RWPE2 (cell line): ENCODE data around the gene PITPNC1.

Source experiments
- ATAC-seq: fragments of 200-7000 bp; cut with Tn5 transposase; 3 replicates; pipeline ENCODE4 v1.9.1; 2021; ENCODE audit warnings: low read depth
- DNase-seq: peaks from one replicate; pipeline ENCODE4 v3.0.0-alpha.2; 2020; ENCODE audit warnings: low spot score
- H3K27ac ChIP-seq: fragments of 450-650 bp; 2 replicates; pipeline ENCODE4 v1.5.1; 2017; ENCODE audit warnings: mild to moderate bottlenecking; ENCODE audit not compliant: poor library complexity, severe bottlenecking
- H3K27me3 ChIP-seq: fragments of 250-450 bp; sonication (Bioruptor Pico); 2 replicates; pipeline ENCODE4 v1.5.1; 2021; ENCODE audit warnings: mild to moderate bottlenecking, moderate library complexity; ENCODE audit not compliant: insufficient read depth, poor library complexity, severe bottlenecking
- H3K36me3 ChIP-seq: fragments of 250-450 bp; sonication (Bioruptor Pico); 2 replicates; pipeline ENCODE4 v1.5.1; 2020; ENCODE audit warnings: low read depth, mild to moderate bottlenecking, moderate library complexity
- H3K4me1 ChIP-seq: fragments of 250-450 bp; sonication (Bioruptor Pico); 2 replicates; pipeline ENCODE4 v1.5.1; 2021; ENCODE audit warnings: mild to moderate bottlenecking, moderate library complexity; ENCODE audit not compliant: insufficient read depth, poor library complexity, severe bottlenecking
- H3K4me3 ChIP-seq: fragments of 250-450 bp; sonication (Bioruptor Pico); 2 replicates; pipeline ENCODE4 v1.5.1; 2021; ENCODE audit warnings: mild to moderate bottlenecking, moderate library complexity; ENCODE audit not compliant: severe bottlenecking
- H3K9me3 ChIP-seq: fragments of 250-450 bp; sonication (Bioruptor Pico); 2 replicates; pipeline ENCODE4 v1.5.1; 2021; ENCODE audit warnings: mild to moderate bottlenecking, moderate library complexity; ENCODE audit not compliant: severe bottlenecking
- TF ChIP-seq, protein P1 (sequence below): fragments of 450-650 bp; IDR thresholded peaks from one replicate; pipeline ENCODE4 v1.5.1; 2017; ENCODE audit warnings: mild to moderate bottlenecking, moderate library complexity; ENCODE audit not compliant: poor library complexity, severe bottlenecking

PITPNC1 gene

DNA sequence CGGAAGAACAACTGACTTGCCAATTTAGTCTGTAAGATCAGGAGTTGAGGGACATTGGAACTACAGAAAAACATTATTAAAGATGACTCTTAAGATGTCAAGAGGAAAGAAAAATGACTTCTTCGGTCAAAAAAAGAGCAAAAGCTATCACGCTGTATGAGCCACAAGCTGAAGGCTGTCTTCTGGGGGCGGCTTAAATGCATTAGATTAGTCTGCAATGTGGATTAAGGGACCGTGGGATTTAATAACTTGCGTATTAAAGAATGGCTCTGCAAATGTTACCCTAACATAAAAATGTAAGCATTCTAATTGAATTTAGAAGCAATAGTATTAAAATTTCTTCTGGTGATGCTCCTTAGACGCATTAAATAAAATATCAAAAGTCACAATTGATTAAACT, 108.6 kb downstream of the PITPNC1 start:
- no peaks in the 10 kb centered on the region for H3K27me3 ChIP-seq
- H3K36me3 ChIP-seq = peaks cover 5% of the 10 kb centered on the region; the same call in 1 of the 2 replicates
- H3K9me3 ChIP-seq = no peaks in the 10 kb centered on the region
- DNase-seq (no peak), ATAC-seq (no peak)
- no peak overlapping the region for H3K27ac ChIP-seq
- TF ChIP-seq, protein P1, sequence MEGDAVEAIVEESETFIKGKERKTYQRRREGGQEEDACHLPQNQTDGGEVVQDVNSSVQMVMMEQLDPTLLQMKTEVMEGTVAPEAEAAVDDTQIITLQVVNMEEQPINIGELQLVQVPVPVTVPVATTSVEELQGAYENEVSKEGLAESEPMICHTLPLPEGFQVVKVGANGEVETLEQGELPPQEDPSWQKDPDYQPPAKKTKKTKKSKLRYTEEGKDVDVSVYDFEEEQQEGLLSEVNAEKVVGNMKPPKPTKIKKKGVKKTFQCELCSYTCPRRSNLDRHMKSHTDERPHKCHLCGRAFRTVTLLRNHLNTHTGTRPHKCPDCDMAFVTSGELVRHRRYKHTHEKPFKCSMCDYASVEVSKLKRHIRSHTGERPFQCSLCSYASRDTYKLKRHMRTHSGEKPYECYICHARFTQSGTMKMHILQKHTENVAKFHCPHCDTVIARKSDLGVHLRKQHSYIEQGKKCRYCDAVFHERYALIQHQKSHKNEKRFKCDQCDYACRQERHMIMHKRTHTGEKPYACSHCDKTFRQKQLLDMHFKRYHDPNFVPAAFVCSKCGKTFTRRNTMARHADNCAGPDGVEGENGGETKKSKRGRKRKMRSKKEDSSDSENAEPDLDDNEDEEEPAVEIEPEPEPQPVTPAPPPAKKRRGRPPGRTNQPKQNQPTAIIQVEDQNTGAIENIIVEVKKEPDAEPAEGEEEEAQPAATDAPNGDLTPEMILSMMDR = no peak
- no peaks in the 10 kb centered on the region for H3K4me1 ChIP-seq
- no peak overlapping the region for H3K4me3 ChIP-seq

DNA sequence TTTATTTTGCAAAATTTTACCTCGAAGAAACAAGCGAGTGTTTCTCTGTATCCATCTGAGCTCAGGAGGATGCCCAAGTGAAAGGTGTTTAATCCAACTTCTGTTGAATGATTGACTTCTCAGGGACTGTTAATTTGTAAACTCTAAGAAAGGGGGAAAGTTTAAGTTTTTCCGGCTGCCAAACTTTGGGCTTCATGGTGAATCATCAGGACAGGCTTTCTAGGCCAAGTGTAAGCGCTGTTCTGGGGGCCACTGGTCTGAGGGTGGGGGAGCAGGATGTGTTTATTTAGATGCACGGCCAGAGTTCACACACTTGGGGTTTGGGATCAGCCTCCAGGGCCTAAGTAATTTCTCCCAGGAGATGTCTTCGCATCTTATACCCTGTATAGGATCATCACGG, 110.4 kb downstream of the PITPNC1 start:
- Histone ChIP-seq H3K27me3 (no peaks in the 10 kb centered on the region), H3K27ac (no peak overlapping the region), H3K9me3 (no peaks in the 10 kb centered on the region), H3K36me3 (peaks cover 5% of the 10 kb centered on the region; the same call in 1 of the 2 replicates), H3K4me3 (no peak overlapping the region), H3K4me1 (peaks cover 5% of the 10 kb centered on the region)
- ATAC-seq = no peak
- TF ChIP-seq, protein P1 = no peak
- DNase-seq = no peak

DNA sequence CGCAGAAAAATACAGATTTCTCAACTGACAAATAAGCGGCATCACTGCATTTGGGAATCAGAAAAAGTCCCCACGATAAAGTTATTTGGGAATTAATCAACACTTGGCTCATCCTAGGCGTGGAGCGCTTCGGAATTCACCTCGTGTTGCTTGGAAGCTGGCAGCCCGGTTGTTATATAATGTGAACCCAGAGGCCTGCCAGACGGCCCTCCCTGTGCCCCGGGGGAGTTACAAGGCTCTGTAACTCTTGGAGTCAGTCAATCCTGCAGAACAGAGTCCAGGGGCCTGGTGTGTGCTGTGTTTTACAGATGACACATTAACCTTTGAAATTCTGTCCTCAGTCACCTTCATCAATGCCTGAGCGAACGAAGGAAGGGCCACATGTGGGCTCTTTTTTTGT, 111.1 kb downstream of the PITPNC1 start:
- Histone ChIP-seq H3K9me3 (no peaks in the 10 kb centered on the region), H3K36me3 (peaks cover 5% of the 10 kb centered on the region; the same call in 1 of the 2 replicates), H3K27me3 (no peaks in the 10 kb centered on the region), H3K4me1 (peaks cover 5% of the 10 kb centered on the region), H3K4me3 (no peak overlapping the region), H3K27ac (no peak overlapping the region)
- no peak for DNase-seq
- ATAC-seq = no peak
- TF ChIP-seq, protein P1 = no peak

DNA sequence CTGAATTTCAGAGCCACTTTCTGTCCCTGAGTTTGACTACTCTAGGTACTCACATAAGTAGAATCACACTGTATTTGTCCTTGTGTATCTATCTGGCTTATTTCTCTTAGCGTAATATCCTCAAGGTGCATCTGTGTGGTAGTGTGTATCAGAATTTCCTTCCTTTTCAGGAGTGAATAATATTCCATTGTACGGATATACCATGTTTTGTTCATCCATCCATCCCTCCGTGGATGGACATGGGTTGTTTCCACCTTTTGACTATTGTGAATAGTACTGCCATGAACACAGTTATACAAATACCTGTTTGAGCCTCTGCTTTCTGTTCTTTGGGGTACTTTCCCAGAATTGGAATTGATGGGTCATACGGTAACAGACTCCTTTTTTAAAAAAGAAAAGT, 111.7 kb downstream of the PITPNC1 start:
- TF ChIP-seq, protein P1 = no peak
- no peak for DNase-seq
- no peak overlapping the region for H3K27ac ChIP-seq
- H3K4me3 ChIP-seq = no peak overlapping the region
- H3K9me3 ChIP-seq = no peaks in the 10 kb centered on the region
- ATAC-seq = no peak
- H3K27me3 ChIP-seq = no peaks in the 10 kb centered on the region
- H3K4me1 ChIP-seq = peaks cover 5% of the 10 kb centered on the region
- peaks cover 5% of the 10 kb centered on the region; the same call in 1 of the 2 replicates for H3K36me3 ChIP-seq

DNA sequence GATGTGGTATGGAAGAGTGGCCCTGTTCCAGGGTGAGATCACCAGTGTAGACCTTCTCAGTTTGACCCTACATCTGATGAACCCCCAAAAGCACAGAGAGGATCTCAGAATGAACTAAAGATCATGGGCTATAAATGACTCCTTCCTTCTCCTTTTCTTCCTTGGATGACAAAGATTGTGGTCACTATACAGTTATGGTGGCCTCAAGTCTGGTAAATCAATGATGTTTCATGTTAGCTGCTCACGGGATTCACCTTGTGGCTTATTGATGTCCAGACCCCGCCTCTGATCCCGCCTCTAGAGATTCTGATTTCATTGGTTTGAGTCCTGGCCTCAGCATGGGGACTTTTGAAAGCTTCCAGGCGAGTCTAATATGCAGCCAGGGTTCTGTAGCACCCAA, 112.2 kb downstream of the PITPNC1 start:
- DNase-seq = no peak
- TF ChIP-seq, protein P1 = no peak
- Histone ChIP-seq H3K4me3 (no peak overlapping the region), H3K27ac (no peak overlapping the region), H3K36me3 (peaks cover 5% of the 10 kb centered on the region; the same call in 1 of the 2 replicates), H3K4me1 (peaks cover 5% of the 10 kb centered on the region), H3K9me3 (no peaks in the 10 kb centered on the region), H3K27me3 (no peaks in the 10 kb centered on the region)
- no peak for ATAC-seq
